ENCODE data around the gene GPR157.
A peak's percentile ranks its signal among the peaks of the same experiment; 100 is the strongest.

The GPR157 gene

DNA sequence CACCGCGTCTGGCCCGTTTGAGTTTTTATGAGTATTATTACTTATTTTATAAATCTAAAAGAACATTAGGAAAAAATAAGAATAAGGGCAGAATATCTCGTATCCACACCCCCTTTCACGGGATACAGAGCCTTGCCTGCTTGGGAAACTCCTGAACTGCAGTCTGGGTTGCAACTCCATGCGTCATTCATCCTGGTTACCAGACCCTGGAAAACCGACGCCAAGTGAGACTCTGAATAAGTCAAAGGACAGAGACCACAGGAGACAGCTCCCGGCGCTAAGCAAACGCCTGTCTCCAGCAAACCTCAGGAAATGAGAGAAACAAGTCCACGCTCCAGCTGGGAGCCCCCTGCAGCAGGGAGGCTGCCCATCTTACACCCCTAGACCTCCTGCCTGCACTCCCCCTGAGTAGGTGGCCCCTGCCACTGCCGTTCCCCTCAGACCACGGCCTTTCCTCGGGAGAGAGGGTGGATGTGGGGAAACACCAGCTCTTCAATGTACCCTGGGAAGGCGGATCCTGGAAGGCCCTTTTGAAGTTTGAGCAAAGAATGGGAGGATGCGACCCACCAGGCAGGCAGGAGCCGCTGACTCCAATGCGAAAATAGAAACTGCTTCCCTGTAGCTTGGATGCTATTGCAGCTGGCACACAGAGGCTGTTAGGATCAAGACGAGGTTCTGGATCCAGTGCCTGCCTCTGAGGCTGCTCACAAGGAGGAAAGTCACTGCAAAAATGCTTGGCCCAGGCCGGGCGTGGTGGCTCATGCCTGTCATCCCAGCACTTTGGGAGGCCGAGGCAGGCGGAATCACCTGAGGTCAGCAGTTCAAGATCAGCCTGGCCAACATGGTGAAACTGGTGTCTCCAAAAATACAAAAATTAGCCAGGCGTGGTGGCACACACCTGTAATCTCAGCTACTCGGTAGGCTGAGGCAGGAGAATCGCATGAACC lies 37.7 kb upstream of the GPR157 start:
- Histone ChIP-seq H3K27me3 (ENCODE audit: control insufficient read depth, insufficient read depth, low read length) (no peaks in the 10 kb centered on the region), H3K79me2 (no peaks in the 10 kb centered on the region), H3K36me3 (ENCODE audit: control insufficient read depth, insufficient read depth, low read length) (no peaks in the 10 kb centered on the region), H2AFZ (no peak overlapping the region), H3K27ac (no peak overlapping the region), H3K4me1 (no peaks in the 10 kb centered on the region), H3K4me3 (ENCODE audit: low read depth, low read length) (no peak overlapping the region), H3K4me2 (ENCODE audit: low read length) (no peak overlapping the region), H3K9me3 (ENCODE audit: control insufficient read depth, low read length) (no peaks in the 10 kb centered on the region), H3K9ac (no peak overlapping the region)
- TF ChIP-seq, protein P1, sequence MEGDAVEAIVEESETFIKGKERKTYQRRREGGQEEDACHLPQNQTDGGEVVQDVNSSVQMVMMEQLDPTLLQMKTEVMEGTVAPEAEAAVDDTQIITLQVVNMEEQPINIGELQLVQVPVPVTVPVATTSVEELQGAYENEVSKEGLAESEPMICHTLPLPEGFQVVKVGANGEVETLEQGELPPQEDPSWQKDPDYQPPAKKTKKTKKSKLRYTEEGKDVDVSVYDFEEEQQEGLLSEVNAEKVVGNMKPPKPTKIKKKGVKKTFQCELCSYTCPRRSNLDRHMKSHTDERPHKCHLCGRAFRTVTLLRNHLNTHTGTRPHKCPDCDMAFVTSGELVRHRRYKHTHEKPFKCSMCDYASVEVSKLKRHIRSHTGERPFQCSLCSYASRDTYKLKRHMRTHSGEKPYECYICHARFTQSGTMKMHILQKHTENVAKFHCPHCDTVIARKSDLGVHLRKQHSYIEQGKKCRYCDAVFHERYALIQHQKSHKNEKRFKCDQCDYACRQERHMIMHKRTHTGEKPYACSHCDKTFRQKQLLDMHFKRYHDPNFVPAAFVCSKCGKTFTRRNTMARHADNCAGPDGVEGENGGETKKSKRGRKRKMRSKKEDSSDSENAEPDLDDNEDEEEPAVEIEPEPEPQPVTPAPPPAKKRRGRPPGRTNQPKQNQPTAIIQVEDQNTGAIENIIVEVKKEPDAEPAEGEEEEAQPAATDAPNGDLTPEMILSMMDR (IDR thresholded peaks at IDR 0.05), result no peak

DNA sequence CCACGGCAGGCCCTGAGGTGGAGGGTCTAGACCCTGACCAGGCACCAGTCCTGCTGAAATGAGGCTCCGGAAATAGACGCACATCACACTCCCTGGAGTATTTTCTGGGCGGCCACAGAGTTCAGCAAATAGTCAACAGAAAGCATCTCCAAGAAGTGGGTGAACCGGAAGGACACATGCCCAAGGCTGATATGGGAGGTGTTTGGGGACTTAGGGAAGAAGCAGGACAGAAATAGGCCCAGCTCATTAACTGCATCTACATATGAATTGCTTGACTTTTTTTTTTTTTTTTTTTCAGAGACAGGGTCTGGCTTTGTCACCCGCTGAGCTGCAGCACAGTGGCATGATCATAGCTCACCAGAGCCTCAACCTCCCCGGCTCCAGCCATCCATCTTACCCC lies 36.5 kb upstream of the GPR157 start:
- H3K4me1 ChIP-seq, result no peaks in the 10 kb centered on the region
- no peaks in the 10 kb centered on the region for H3K9me3 ChIP-seq (ENCODE audit: control insufficient read depth, low read length)
- no peak overlapping the region for H3K4me2 ChIP-seq (ENCODE audit: low read length)
- no peak overlapping the region for H2AFZ ChIP-seq
- H3K27ac ChIP-seq, result no peak overlapping the region
- no peaks in the 10 kb centered on the region for H3K79me2 ChIP-seq
- H3K9ac ChIP-seq, result no peak overlapping the region
- no peaks in the 10 kb centered on the region for H3K36me3 ChIP-seq (ENCODE audit: control insufficient read depth, insufficient read depth, low read length)
- no peak overlapping the region for H3K4me3 ChIP-seq (ENCODE audit: low read depth, low read length)
- H3K27me3 ChIP-seq (ENCODE audit: control insufficient read depth, insufficient read depth, low read length), result no peaks in the 10 kb centered on the region
- TF ChIP-seq, protein P1 (IDR thresholded peaks at IDR 0.05), result no peak

GRCh38 chr1:9164919-9165318 lies 36.0 kb upstream of the GPR157 start:
- Histone ChIP-seq H3K36me3 (ENCODE audit: control insufficient read depth, insufficient read depth, low read length) (no peaks in the 10 kb centered on the region), H3K79me2 (no peaks in the 10 kb centered on the region), H3K9me3 (ENCODE audit: control insufficient read depth, low read length) (no peaks in the 10 kb centered on the region), H3K4me3 (ENCODE audit: low read depth, low read length) (no peak overlapping the region), H3K27ac (no peak overlapping the region), H3K4me1 (no peaks in the 10 kb centered on the region), H3K27me3 (ENCODE audit: control insufficient read depth, insufficient read depth, low read length) (no peaks in the 10 kb centered on the region), H2AFZ (no peak overlapping the region), H3K9ac (no peak overlapping the region), H3K4me2 (ENCODE audit: low read length) (no peak overlapping the region)
- TF ChIP-seq, protein P1 (IDR thresholded peaks at IDR 0.05), result no peak

GRCh38 chr1:9164532-9164900 lies 35.6 kb upstream of the GPR157 start:
- Histone ChIP-seq H2AFZ (no peak overlapping the region), H3K27me3 (ENCODE audit: control insufficient read depth, insufficient read depth, low read length) (no peaks in the 10 kb centered on the region), H3K4me2 (ENCODE audit: low read length) (no peak overlapping the region), H3K4me1 (no peaks in the 10 kb centered on the region), H3K9ac (no peak overlapping the region), H3K27ac (no peak overlapping the region), H3K79me2 (no peaks in the 10 kb centered on the region), H3K4me3 (ENCODE audit: low read depth, low read length) (no peak overlapping the region), H3K9me3 (ENCODE audit: control insufficient read depth, low read length) (no peaks in the 10 kb centered on the region), H3K36me3 (ENCODE audit: control insufficient read depth, insufficient read depth, low read length) (no peaks in the 10 kb centered on the region)
- TF ChIP-seq, protein P1 (IDR thresholded peaks at IDR 0.05), result no peak

DNA sequence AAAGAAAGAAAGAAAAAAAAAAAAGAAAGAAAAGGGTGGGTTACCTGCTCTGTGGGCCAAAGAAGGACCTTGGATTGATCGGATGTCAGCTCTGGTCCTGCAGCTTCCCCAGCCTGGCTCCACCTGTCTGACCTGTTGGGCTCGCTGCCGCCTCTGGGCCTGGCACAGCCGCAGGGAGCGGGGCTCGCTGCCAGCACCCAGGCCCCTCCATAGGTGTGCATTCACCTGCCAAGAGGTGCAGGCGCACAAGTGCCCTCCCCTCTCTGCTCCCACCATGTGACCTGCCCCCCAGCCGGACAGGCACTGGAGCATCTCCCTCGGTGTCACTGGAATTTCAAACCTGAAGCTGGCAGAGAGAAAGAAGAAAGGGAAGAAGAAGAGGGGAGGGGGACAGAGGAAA lies 33.1 kb upstream of the GPR157 start:
- no peak overlapping the region for H3K9ac ChIP-seq
- H3K79me2 ChIP-seq, result no peaks in the 10 kb centered on the region
- no peaks in the 10 kb centered on the region for H3K4me1 ChIP-seq
- H3K9me3 ChIP-seq (ENCODE audit: control insufficient read depth, low read length), result no peaks in the 10 kb centered on the region
- peak overlapping the region; percentile 43 for H3K4me2 ChIP-seq (ENCODE audit: low read length)
- H3K27ac ChIP-seq, result no peak overlapping the region
- no peak overlapping the region for H3K4me3 ChIP-seq (ENCODE audit: low read depth, low read length)
- H3K27me3 ChIP-seq (ENCODE audit: control insufficient read depth, insufficient read depth, low read length), result no peaks in the 10 kb centered on the region
- TF ChIP-seq, protein P1 (IDR thresholded peaks at IDR 0.05), result no peak
- no peaks in the 10 kb centered on the region for H3K36me3 ChIP-seq (ENCODE audit: control insufficient read depth, insufficient read depth, low read length)
- H2AFZ ChIP-seq, result no peak overlapping the region

Data from parathyroid adenoma (tissue), 2 donors.